Measurements from ENCODE around the gene SOX8. TPM values are rescaled to one million over a fixed set of nuclear protein-coding genes. Genes with fewer than 3 reads are reported as not detected.
"Not testable (repeated sequence)": the region's sequence is repeated elsewhere in the genome, so short reads cannot be mapped to it uniquely, and the experiment has no call there.

The SOX8 gene
- polyA plus RNA-seq, 1 donor from 2014 or later = 3.9 TPM

DNA sequence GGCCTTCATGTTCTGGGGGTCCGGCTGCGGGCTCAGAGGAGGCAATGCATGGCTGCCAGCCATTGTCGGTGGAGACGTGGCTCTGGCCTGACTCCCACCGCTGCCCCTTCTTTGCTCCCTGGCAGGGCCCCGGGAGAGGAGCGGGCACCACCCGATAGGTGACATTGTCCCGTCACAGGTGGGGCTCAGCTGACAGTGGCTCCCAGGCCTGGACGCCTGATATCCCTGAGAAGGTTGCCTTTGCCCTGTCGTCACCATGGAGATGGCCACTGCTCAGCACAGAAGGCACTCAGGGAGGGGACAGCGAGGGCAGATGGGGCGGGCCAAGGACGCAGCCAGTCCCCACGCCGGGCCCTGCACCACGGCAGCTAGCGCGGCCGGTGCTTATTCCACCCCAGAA lies 42.6 kb downstream of the SOX8 start:
- Histone ChIP-seq H3K79me2 (replicated peaks; ENCODE audit: insufficient read depth, low read length) (no peaks in the 10 kb centered on the region), H2AFZ (ENCODE audit: low read depth, low read length) (no peak overlapping the region), H3K9me3 (ENCODE audit: low read length) (no peaks in the 10 kb centered on the region), H3K9ac (ENCODE audit: low read length) (no peak overlapping the region), H3K9me2 (ENCODE audit: insufficient read depth, low read length) (no peaks in the 10 kb centered on the region), H3K27ac (ENCODE audit: low read length) (no peak overlapping the region), H3K4me2 (ENCODE audit: low read length) (no peak overlapping the region), H3K4me3 (ENCODE audit: low read length) (no peak overlapping the region), H3K36me3 (ENCODE audit: insufficient read depth, low read length) (no peaks in the 10 kb centered on the region), H3K27me3 (ENCODE audit: insufficient read depth, low read depth, low read length) (no peaks in the 10 kb centered on the region), H4K20me1 (ENCODE audit: insufficient read depth) (no peaks in the 10 kb centered on the region), H3F3A (ENCODE audit: insufficient read depth, low read length, poor library complexity, severe bottlenecking) (no peaks in the 10 kb centered on the region)
- no peak for TF ChIP-seq EZH2 (IDR thresholded peaks at IDR 0.05; ENCODE audit: borderline replicate concordance, insufficient read depth, low read length, poor library complexity, severe bottlenecking)
- TF ChIP-seq POLR2AphosphoS5 (IDR thresholded peaks at IDR 0.05) = no peak
- no peak for TF ChIP-seq MXI1 (conservative IDR thresholded peaks at IDR 0.05; ENCODE audit: poor library complexity, severe bottlenecking)
- TF ChIP-seq SMC3 (conservative IDR thresholded peaks at IDR 0.05; ENCODE audit: poor library complexity) = no peak
- no peak for TF ChIP-seq TAF1 (IDR thresholded peaks at IDR 0.05; ENCODE audit: low read depth)
- TF ChIP-seq, protein P1, sequence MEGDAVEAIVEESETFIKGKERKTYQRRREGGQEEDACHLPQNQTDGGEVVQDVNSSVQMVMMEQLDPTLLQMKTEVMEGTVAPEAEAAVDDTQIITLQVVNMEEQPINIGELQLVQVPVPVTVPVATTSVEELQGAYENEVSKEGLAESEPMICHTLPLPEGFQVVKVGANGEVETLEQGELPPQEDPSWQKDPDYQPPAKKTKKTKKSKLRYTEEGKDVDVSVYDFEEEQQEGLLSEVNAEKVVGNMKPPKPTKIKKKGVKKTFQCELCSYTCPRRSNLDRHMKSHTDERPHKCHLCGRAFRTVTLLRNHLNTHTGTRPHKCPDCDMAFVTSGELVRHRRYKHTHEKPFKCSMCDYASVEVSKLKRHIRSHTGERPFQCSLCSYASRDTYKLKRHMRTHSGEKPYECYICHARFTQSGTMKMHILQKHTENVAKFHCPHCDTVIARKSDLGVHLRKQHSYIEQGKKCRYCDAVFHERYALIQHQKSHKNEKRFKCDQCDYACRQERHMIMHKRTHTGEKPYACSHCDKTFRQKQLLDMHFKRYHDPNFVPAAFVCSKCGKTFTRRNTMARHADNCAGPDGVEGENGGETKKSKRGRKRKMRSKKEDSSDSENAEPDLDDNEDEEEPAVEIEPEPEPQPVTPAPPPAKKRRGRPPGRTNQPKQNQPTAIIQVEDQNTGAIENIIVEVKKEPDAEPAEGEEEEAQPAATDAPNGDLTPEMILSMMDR (IDR thresholded peaks at IDR 0.05; ENCODE audit: poor library complexity, severe bottlenecking) = no peak
- TF ChIP-seq, protein P2, sequence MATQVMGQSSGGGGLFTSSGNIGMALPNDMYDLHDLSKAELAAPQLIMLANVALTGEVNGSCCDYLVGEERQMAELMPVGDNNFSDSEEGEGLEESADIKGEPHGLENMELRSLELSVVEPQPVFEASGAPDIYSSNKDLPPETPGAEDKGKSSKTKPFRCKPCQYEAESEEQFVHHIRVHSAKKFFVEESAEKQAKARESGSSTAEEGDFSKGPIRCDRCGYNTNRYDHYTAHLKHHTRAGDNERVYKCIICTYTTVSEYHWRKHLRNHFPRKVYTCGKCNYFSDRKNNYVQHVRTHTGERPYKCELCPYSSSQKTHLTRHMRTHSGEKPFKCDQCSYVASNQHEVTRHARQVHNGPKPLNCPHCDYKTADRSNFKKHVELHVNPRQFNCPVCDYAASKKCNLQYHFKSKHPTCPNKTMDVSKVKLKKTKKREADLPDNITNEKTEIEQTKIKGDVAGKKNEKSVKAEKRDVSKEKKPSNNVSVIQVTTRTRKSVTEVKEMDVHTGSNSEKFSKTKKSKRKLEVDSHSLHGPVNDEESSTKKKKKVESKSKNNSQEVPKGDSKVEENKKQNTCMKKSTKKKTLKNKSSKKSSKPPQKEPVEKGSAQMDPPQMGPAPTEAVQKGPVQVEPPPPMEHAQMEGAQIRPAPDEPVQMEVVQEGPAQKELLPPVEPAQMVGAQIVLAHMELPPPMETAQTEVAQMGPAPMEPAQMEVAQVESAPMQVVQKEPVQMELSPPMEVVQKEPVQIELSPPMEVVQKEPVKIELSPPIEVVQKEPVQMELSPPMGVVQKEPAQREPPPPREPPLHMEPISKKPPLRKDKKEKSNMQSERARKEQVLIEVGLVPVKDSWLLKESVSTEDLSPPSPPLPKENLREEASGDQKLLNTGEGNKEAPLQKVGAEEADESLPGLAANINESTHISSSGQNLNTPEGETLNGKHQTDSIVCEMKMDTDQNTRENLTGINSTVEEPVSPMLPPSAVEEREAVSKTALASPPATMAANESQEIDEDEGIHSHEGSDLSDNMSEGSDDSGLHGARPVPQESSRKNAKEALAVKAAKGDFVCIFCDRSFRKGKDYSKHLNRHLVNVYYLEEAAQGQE (IDR thresholded peaks at IDR 0.05; ENCODE audit: borderline replicate concordance) = no peak
- no peak for TF ChIP-seq RAD21 (conservative IDR thresholded peaks at IDR 0.05)
- TF ChIP-seq EP300 (conservative IDR thresholded peaks at IDR 0.05; ENCODE audit: poor library complexity, severe bottlenecking) = no peak

DNA sequence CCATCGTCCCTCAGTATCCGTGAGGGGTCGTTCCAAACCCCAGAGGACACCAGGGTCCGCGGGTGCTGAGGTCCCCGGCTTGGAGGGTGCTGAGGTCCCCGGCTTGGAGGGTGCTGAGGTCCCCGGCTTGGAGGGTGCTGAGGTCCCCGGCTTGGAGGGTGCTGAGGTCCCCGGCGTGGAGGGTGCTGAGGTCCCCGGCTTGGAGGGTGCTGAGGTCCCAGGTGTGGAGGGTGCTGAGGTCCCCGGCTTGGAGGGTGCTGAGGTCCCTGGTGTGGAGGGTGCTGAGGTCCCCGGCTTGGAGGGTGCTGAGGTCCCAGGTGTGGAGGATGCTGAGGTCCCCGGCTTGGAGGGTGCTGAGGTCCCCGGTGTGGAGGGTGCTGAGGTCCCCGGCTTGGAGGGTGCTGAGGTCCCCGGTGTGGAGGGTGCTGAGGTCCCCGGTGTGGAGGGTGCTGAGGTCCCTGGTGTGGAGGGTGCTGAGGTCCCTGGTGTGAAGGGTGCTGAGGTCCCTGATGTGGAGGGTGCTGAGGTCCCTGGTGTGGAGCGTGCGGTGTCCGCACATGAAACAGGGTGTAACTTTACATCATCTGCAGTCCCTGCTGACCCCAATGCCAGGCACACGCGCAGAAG lies 43.7 kb downstream of the SOX8 start:
- not testable (repeated sequence) for H3F3A ChIP-seq (ENCODE audit: insufficient read depth, low read length, poor library complexity, severe bottlenecking); H3K9me3 ChIP-seq (ENCODE audit: low read length); H3K27me3 ChIP-seq (ENCODE audit: insufficient read depth, low read depth, low read length); H3K79me2 ChIP-seq (replicated peaks; ENCODE audit: insufficient read depth, low read length); H4K20me1 ChIP-seq (ENCODE audit: insufficient read depth); H3K27ac ChIP-seq (ENCODE audit: low read length); H3K9me2 ChIP-seq (ENCODE audit: insufficient read depth, low read length); H3K4me3 ChIP-seq (ENCODE audit: low read length); H2AFZ ChIP-seq (ENCODE audit: low read depth, low read length); H3K36me3 ChIP-seq (ENCODE audit: insufficient read depth, low read length); H3K4me2 ChIP-seq (ENCODE audit: low read length); H3K9ac ChIP-seq (ENCODE audit: low read length)

Data from neural cell (in vitro differentiated cells).